ENCODE data around the gene NCSTN. TPM values are rescaled to one million over a fixed set of nuclear protein-coding genes. Genes with fewer than 3 reads are reported as not detected.
"Not testable (repeated sequence)": the region's sequence is repeated elsewhere in the genome, so short reads cannot be mapped to it uniquely, and the experiment has no call there.

NCSTN gene
- total RNA-seq, 1 donor, result 79.3 TPM

GRCh38 chr1:160374306-160375110, 31.3 kb downstream of the NCSTN start:
- DNase-seq (ENCODE audit: low read depth), result no peak
- no peak for TF ChIP-seq CTCF (IDR thresholded peaks at IDR 0.05; ENCODE audit: insufficient read depth, low read length)
- no peak overlapping the region for H3K4me3 ChIP-seq (ENCODE audit: low read depth, low read length)

GRCh38 chr1:160375788-160376524, 32.8 kb downstream of the NCSTN start:
- DNase-seq (ENCODE audit: low read depth), result no peak
- no peak for TF ChIP-seq CTCF (IDR thresholded peaks at IDR 0.05; ENCODE audit: insufficient read depth, low read length)
- H3K4me3 ChIP-seq (ENCODE audit: low read depth, low read length), result no peak overlapping the region

- peak; percentile 98 for TF ChIP-seq CTCF (IDR thresholded peaks at IDR 0.05; ENCODE audit: insufficient read depth, low read length)
- peak; percentile 77 for DNase-seq (ENCODE audit: low read depth)
- no peak overlapping the region for H3K4me3 ChIP-seq (ENCODE audit: low read depth, low read length)
Observed at GRCh38 chr1:160376525-160377131, 33.4 kb downstream of the NCSTN start.

GRCh38 chr1:160377585-160378206, 34.5 kb downstream of the NCSTN start:
- DNase-seq (ENCODE audit: low read depth), result peak; percentile 47
- no peak overlapping the region for H3K4me3 ChIP-seq (ENCODE audit: low read depth, low read length)
- TF ChIP-seq CTCF (IDR thresholded peaks at IDR 0.05; ENCODE audit: insufficient read depth, low read length), result no peak

- not testable (repeated sequence) for DNase-seq (ENCODE audit: low read depth)
Observed at GRCh38 chr1:160384812-160385211, 41.6 kb downstream of the NCSTN start.

GRCh38 chr1:160388406-160388805, 45.2 kb downstream of the NCSTN start:
- not testable (repeated sequence) for DNase-seq (ENCODE audit: low read depth); H3K4me3 ChIP-seq (ENCODE audit: low read depth, low read length)

More at GRCh38 chr1:160384812-160385211, 41.6 kb downstream of the NCSTN start:
- not testable (repeated sequence) for H3K4me3 ChIP-seq (ENCODE audit: low read depth, low read length)

GRCh38 chr1:160394673-160395072, 51.5 kb downstream of the NCSTN start:
- no peak overlapping the region for H3K4me3 ChIP-seq (ENCODE audit: low read depth, low read length)
- TF ChIP-seq CTCF (IDR thresholded peaks at IDR 0.05; ENCODE audit: insufficient read depth, low read length), result no peak
- no peak for DNase-seq (ENCODE audit: low read depth)

Data from fibroblast of the aortic adventitia (primary cell).